Activated CD4-positive, CD25-positive, alpha-beta regulatory T cell treated with anti-CD3 and anti-CD28 coated beads, Interleukin-2, amount 50 U/mL, for 72 hours (primary cell): Measurements from ENCODE around the gene HERPUD1.
A peak's percentile ranks its signal among the peaks of the same experiment; 100 is the strongest.

Experiments used
- DNase-seq: peaks from one replicate; pipeline ENCODE4 v3.0.0; 2021

The HERPUD1 gene

GRCh38 chr16:56936491-56936890 is 4.5 kb downstream of the HERPUD1 start:
- no peak for DNase-seq

- no peak for DNase-seq
Measured at GRCh38 chr16:56936950-56937349, 5.0 kb downstream of the HERPUD1 start.

- no peak for DNase-seq
Measured at GRCh38 chr16:56938664-56939513, 6.9 kb downstream of the HERPUD1 start.

- DNase-seq: no peak
Measured at GRCh38 chr16:56939801-56940200, 7.9 kb downstream of the HERPUD1 start.

GRCh38 chr16:56941092-56941491 is 9.2 kb downstream of the HERPUD1 start:
- DNase-seq: no peak

- no peak for DNase-seq
Measured at GRCh38 chr16:56941856-56942331, 10.0 kb downstream of the HERPUD1 start.

GRCh38 chr16:56943761-56944375 is 11.9 kb downstream of the HERPUD1 start:
- no peak for DNase-seq

GRCh38 chr16:56944954-56945839 is 13.3 kb downstream of the HERPUD1 start:
- DNase-seq: no peak

GRCh38 chr16:56945847-56946527 is 14.0 kb downstream of the HERPUD1 start:
- DNase-seq: no peak

- no peak for DNase-seq
Measured at GRCh38 chr16:56946767-56947603, 15.0 kb downstream of the HERPUD1 start.

- DNase-seq: no peak
Measured at GRCh38 chr16:56947604-56947995, 15.7 kb downstream of the HERPUD1 start.

GRCh38 chr16:56948234-56948633 is 16.3 kb downstream of the HERPUD1 start:
- no peak for DNase-seq

- no peak for DNase-seq
Measured at GRCh38 chr16:56950051-56950450, 18.1 kb downstream of the HERPUD1 start.

GRCh38 chr16:56950455-56950854 is 18.5 kb downstream of the HERPUD1 start:
- DNase-seq: no peak

- peak; percentile 52 for DNase-seq
Measured at GRCh38 chr16:56950881-56951771, 19.2 kb downstream of the HERPUD1 start.

- no peak for DNase-seq
Measured at GRCh38 chr16:56953006-56953405, 21.1 kb downstream of the HERPUD1 start.

- no peak for DNase-seq
Measured at GRCh38 chr16:56956076-56956475, 24.1 kb downstream of the HERPUD1 start.

GRCh38 chr16:56956756-56957155 is 24.8 kb downstream of the HERPUD1 start:
- DNase-seq: no peak

- DNase-seq: no peak
Measured at GRCh38 chr16:56960681-56961281, 28.8 kb downstream of the HERPUD1 start.

GRCh38 chr16:56961386-56961785 is 29.4 kb downstream of the HERPUD1 start:
- DNase-seq: no peak
